NCI-H1436 (cell line): ENCODE results near the gene DCX.
"Not testable (repeated sequence)": the region's sequence is repeated elsewhere in the genome, so short reads cannot be mapped to it uniquely, and the experiment has no call there.

ENCODE experiments used
- DNase-seq: peaks from one replicate; lab custom pipeline; 2025; lab: John Stamatoyannopoulos, UW

The DCX gene

DNA sequence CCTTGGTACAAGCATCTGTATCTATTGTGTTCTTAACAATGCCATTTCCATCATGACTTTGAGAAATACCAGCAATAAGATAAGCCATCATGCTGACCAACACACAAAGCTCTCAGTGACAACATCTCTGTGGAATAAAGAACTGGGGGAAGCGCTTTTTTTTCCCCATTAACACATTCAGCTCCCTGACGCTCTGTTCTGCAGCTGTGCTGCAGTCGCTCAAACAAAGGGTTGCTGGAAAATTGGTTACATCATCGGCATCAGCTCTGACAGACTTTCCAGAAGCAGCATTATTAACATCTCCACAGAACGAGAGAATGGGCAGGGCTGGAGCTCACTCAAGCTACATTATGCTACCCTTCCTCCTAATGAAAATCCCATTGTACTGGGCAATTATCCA is 39.9 kb downstream of the DCX start:
- DNase-seq: peak; percentile 61

DNA sequence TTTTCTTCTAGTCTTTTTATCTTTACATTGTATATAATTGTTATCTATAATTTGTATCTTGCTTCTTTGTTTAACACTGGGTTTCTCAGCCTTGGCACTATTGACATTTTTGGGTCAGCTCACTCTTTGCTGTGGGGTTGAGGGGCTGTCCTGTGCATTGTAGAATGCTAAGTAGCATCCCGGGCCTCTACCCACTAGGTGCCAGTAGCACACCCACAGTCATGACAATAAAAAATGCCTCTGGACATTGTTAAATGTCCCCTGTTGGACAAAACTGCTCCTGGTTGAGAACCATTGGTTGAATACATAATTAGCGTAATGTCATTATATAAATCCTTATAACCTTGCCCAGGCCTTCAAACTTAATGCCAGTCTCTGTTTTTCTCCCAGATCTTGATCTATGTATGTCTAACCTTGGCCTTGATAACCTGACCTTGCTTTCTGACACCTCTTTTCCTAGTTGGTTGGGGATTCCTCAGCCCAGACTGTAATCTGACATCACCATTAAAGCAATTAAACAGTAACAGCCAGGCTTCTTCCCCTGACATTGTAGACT is 46.1 kb downstream of the DCX start:
- DNase-seq: no peak

DNA sequence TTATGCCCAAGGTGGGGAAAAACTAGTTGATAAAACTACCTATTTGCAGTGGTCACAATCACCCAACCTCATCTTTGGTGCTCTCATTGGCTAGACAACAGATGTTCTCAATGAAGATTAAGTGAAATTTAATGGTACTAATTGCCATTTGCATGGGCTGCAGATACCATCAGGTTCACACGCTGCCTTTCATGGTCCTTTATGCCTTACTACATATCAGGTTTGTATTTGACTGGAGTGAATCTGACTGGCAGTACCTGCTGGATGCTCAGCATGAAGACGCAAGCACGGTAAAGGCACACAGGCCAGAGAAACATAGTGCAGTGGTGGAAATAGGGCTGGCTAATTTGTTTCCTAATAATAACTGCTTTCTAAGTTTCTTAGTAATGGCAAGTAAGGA is 48.3 kb downstream of the DCX start:
- no peak for DNase-seq

DNA sequence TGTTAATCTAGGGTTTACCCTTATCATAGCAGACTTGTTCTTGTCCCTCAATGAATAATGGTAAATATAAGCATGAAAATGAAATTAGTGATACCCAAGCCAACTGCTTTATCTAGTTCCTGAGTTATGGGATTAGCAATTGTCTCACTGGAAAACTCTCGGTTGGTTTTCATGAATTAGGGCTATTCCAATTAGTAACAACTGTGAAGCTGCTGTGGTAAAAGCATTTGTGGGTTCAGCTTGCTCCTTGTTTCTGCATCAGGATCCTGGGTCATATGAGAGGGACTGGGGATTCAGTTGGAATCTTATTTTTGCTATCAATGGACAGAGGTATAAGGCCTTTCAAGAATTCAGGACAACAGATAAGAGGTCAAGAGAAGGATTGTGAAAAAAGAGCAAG is 50.2 kb downstream of the DCX start:
- DNase-seq: no peak

DNA sequence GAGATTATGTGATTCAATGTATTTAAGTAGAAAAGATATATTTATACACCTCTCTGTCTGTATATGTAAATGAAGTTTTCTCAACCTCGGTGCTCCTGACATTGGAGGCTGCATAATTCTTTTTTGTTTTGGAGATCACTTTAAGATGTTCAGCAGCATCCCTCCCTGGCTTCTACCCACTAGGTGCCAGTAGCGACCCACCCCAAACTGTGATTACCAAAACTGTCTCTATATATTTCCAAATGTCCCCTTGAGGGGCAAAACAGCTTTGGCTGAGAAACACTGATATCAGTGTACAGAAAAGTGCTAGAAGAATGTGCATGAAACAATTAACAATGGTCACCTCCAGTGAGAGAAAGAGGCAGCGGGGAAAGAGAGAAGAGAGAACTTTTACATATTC is 51.2 kb downstream of the DCX start:
- peak; percentile 31 for DNase-seq

DNA sequence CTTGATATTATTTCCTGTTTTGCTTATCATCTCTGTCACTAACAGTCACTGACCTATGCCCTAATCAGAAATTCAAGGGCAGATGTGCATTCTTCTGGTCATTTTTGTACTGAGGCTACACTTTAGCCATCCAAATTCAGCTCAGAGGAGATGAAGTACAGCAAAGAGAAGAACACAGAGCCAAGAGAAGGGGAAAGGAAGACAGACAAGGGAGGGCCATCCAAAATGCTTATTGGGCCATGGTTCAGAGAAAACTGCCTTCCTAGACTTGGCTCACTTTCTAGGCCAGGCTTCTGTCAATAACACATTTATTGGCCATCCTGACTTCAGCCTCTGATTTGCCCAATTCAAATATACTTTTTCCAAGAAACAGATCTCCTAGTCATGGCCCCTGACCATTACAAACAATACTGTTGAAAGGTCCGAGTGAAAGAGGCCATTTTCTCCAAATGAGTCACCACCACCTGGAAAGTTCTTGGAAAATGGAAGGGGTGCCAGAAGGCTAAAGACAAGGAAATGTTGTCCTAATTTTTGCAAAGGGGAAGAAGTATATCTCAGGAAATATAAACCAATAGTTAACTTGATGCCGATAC is 56.4 kb downstream of the DCX start:
- no peak for DNase-seq

DNA sequence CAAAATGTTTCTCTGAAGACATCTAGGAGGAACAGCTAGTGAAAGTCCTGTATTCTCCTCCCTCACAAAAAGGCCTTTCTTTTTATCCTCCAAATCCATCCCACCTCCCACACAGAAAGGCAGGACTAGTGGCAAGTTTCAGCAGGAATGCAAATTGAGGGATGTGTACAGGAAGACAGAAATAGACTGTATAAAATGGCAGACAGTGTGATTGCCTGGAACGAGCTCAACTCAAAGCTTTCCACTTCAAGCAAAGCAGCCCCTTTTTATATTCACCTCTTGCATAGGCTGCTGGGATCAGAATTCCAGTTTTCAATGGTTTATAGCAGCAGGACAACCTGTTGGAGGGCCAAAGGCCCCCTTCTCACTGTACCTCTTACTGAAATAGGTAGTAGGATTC is 57.5 kb downstream of the DCX start:
- no peak for DNase-seq

DNA sequence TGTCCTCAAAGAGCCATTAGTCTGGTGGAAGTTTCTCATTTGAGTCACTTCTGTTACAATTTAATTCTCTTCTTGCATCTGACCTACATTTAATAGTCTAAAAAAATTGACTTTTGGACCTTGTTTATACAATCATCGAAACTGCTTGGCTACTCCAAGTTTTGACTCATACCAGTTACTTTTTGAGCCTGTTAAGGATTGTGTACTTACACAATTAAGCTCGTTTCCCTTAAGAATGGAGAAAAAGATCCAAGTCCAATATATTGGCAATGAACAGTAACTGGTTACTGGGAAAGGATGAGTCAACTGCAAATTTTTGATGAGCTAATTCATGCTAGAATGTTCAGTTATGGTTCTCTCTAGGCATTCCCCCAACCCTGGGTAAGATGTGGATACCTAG is 58.2 kb downstream of the DCX start:
- DNase-seq: no peak

DNA sequence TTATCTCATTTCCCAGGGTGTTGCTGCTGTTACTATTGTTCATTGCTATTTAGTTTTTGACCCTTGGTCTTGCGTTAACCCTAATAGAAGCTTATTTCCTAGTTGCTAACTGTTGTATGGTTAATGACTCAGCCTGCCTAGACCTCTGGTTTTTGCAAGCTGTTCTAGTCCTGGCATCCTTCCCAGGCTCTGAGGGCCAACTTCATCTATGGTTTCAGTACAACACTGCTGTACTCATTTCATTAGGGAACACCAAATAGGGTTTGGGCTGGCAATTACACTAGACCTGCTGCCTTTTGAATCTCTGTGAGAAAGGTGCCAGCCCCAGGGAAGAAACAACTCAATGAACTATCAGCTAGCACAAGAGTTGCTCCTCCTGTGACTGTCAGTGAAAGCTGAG is 59.6 kb downstream of the DCX start:
- peak; percentile 43 for DNase-seq

DNA sequence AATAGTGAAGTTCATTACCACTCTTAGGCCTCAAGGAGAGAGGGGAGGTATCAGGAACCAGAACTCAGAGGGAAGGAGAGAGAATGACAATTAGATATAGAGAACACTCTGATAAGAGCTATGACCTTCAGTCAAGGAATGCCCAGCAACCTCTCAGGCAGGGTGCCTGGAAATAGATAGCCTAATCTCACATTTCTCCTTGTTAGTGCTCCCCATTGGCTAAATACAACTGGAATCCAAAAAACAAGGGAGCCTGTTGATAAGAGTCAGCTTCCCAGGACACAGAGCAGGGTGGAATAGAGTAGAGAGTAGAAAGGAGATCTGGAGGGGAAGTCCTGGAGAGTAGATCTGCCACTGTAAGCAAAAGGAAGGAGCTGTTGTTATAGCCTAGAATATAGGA is 62.1 kb downstream of the DCX start:
- no peak for DNase-seq

DNA sequence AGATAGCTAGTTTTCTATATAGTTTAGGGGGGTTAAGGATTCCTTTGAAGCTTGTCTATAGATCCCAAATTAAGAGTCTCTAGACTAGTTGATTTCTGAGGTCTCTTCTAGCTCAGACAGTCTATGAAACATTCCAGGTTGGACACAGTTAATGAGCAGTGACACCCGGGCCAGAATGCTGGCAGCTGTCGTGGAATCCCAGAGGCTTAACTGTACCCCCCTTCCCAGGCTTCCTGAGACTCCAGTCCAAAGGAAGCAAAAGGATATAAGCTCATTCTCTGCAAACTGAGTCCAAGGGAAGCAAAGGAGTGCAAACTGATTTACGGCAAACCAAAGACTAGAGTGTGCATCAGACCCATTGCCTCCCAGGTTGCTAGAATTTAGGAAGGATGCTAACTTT is 62.9 kb downstream of the DCX start:
- no peak for DNase-seq

DNA sequence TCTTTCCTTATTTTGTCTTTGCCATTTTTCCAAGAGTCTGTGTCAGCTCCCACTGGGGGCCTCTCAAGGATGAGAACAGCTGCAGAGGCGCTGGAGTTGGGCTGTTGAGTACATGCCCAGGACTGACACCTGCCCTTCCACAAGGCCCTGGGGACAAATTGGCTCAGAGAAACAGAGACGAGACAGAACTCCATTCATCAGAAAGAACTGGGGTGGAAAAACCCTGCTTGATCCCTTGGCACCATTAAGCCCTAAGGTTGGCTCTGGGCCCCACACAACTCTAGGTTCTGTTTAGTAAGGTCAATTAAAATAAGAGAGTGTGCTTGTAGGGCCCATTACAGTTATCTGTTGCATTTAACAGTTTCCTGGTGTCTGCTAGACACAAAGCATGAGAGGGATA is 63.6 kb downstream of the DCX start:
- peak; percentile 53 for DNase-seq

DNA sequence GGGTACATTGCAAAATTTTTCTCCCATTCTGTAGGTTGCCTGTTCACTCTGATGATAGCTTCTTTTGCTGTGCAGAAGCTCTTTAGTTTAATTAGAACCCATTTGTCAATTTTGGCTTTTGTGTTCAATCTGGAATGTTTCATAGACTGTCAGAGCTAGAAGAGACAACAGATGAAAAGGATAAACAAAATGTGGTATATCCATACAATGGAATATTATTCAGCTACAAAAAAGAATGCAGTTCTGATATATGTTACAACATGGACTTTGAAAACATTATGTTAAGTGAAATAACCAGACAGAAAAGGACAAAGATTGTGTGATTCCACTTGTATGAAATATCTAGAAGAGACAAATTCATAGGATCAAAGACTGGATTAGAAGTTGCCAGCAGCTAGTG is 65.8 kb downstream of the DCX start:
- DNase-seq: not testable (repeated sequence)

DNA sequence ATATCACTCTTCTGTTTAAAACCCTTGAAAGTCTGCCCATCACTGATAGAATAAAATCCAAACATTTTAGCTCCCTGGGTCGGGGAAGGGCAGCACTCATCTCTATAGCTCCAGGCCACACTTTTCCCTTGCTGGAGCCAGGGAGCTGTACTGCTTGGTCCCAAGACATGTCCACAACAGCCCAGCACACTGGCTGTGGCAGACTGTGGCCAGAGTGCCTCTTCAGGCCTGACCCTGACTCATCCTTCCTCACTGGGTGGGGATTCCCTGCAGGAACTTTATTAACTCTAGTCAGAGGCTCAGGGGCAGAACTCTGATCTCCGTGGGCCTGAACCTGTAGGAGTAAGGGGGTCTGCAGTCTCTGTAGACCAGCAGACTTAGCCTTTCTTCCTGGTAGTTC is 71.9 kb downstream of the DCX start:
- no peak for DNase-seq

DNA sequence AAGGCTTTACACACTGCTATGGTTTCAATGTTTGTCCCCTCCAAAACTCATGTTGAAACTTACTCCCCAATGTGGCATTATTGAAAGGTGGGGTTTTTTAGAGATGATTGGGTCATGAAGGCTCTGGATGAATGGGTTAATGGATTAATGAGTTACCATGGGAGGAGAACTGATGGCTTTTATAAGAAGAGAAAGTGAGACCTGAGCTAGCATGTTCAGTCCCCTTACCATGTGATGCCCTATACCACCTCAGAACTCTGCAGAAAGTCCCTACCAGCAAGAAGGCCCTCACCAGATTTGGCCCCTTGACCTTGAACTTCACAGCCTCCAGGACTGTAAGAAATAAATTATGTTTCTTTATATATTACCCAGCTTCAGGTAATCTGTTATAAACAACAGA is 72.8 kb downstream of the DCX start:
- no peak for DNase-seq

DNA sequence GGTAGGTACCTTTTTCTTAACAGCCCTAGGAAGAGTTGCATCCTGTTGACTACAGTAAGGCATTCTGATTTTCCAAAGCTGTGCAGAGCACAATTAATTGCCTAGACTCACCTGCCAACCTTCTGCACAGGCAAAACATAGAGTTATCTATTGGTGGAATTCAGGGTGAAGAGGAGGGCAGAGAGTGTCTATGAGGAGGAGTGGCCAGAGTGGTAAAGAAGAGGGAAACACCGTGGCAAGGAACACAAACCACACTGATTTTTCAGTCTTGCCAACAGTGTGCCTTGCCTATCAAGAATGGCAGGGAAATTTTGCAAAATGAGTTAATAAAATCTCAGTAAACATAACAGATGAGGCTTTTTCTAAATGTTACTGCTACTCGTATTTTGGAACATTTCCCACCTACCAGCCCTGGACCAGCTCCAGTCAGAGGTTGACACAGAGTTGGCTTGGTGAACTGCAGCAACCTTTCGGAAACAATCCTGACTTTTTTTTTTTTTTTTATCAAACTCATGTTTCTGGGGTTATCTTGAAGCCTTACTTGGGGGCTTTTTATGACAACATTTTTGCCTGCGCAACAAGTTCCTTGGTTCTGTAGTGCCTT is 73.8 kb downstream of the DCX start:
- no peak for DNase-seq

DNA sequence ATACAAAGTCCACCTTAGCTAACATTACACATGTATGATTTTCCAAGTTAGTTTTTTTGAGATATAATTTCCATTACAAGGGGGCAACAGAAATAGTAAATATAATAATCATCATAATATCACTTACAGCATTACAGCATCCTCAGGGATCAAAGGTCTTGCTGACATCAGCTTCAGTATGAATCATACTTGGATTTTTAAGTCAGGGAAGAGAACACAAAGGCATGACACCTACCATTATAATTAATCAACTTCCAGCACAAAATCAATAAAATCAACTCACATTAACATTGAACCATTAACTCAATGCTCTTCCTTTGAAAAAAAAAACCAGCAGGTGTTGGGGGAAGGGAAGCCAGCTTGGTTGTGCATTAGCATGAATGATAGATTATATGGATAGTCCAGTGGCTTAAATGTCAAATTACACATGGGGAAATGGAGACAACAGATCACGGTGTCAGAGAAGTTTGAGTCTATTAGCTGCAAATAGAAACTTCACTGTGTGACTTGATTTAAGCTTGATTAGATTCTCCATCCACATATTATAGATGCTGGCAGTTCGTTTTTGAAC is 74.8 kb downstream of the DCX start:
- DNase-seq: no peak

DNA sequence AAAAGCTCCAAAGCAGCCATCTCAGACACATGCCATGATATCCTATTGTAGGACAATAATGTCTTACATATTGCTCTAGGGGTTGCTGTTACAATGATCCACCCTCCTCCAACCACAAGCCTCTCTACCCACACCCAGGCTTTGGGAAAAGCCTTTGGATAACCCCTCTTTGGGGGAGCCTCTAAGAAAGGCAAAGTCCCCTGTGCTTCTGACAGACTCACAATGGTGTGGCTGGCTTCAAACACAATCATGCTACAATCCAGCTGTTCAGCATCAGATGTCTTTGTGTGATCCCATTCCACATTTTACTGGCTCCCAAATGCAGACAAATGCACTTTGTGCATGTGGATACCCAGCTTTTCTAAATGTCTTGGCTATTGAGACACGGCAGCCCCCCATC is 75.9 kb downstream of the DCX start:
- no peak for DNase-seq

DNA sequence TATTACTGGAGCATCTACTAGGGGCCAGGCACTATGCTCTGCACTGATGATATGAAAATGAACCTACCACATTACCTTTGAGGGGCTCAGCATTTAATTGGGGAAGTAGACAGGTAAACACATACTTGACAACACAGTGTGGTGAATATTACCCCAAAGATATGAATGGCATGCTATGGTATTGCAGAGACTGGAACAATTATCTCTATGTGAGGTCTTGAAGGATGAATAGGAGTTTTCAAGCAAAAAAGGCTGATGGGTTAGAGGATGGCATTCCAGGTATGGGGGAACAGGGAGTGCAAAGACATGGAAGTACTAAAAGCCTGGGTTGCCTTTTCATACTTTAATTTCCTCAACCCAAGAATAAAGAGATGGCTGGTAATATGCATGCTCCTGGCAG is 82.6 kb downstream of the DCX start:
- DNase-seq: no peak

DNA sequence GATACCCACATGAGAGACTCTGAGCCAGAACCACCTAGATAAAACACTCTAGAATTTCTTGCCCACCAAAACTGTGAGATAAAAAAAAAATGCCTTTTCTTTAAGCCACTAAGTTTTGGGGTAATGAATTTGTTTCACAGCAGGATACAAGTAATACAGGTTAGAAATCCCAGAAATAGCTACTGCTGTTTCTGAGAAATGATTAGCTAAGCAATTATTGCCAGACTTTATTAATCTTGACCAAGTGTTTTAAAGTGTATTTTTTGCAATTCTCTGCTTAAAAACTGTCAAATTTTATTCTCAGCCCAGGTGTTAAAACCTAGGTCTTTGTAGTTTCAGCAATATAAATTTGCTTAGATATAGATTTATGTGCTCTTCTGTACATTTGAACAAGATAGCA is 83.1 kb downstream of the DCX start:
- DNase-seq: no peak

DNA sequence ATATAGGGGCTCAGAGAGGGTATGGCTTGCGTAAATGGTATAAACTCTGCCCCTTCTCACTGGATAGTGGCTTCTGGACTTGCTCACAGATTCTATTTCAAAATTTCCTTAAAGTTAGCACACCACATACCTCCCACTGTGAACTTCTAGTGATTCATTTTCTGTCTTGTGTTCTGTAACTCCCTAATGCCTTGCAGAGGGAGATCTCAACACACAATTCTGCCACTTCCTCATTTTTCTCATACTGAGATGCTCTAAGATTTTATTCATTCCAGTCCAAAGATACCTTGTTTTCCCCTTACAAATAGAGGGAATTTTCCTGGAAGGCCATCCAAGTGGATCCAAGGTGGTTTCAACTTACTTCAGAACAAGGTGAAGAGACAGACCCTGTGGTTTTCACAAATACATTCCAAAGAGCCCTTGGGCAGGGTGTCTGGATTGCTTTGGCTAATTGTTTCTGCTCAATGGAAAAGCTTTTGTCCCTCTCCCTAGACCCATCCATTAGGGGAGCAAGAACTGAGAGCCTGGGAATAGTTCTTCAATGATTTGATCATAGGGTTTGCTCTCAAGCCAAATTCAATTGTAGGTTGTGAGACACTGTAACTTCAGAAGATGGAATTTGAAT is 89.6 kb downstream of the DCX start:
- no peak for DNase-seq

DNA sequence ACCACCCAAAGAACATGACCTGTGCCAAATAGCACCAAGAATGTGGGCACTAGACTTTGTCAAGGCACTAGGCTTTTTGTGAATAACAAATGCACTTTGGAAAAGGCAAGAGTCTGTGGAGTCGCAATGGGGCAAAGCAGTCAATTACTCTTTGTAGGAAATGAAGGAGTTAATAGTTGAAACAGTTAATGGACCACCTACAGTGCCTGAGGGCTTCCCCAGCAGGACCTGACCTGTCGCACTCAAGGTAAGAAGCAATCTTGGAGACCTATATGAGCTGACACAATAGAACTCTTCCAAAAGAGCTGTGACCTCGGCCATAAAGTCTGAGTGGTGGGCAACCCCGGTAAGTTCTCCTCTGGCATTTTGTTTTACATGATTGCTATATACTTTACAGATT is 92.5 kb downstream of the DCX start:
- DNase-seq: no peak

DNA sequence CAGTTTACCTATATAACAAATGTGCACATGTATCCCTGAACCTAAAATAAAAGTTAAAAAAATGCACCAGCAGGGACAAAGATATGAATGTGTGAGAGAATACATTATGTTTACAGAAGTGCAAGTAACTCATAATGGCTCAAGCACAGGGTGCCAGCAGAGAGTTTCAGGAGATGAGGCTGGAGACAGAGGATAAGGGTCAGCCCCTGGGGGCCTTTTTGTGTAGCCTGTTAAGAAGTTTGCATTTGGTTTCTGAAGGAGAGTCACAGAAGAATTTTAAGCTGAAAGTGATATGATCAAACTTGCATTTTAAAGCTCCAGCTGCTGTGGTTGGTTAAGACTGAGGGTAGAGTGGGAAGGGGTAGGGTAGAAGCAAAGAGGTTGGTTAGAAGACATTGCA is 93.1 kb downstream of the DCX start:
- no peak for DNase-seq
